ENCODE data around the gene CENPN.

GRCh38 chr16:81035975-81036750, 29.1 kb downstream of the CENPN start:
- TF ChIP-seq, protein P1, sequence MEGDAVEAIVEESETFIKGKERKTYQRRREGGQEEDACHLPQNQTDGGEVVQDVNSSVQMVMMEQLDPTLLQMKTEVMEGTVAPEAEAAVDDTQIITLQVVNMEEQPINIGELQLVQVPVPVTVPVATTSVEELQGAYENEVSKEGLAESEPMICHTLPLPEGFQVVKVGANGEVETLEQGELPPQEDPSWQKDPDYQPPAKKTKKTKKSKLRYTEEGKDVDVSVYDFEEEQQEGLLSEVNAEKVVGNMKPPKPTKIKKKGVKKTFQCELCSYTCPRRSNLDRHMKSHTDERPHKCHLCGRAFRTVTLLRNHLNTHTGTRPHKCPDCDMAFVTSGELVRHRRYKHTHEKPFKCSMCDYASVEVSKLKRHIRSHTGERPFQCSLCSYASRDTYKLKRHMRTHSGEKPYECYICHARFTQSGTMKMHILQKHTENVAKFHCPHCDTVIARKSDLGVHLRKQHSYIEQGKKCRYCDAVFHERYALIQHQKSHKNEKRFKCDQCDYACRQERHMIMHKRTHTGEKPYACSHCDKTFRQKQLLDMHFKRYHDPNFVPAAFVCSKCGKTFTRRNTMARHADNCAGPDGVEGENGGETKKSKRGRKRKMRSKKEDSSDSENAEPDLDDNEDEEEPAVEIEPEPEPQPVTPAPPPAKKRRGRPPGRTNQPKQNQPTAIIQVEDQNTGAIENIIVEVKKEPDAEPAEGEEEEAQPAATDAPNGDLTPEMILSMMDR (IDR thresholded peaks at IDR 0.05), result no peak
- no peak for TF ChIP-seq POLR2A (IDR thresholded peaks at IDR 0.05)

Measured in body of pancreas (tissue), 4 donors.